GM12878 (cell line): Measurements from ENCODE around the gene BICC1. TPM values are rescaled to one million over a fixed set of nuclear protein-coding genes. Genes with fewer than 3 reads are reported as not detected.

Experiments
- ATAC-seq: fragments of 200-7000 bp; cut with Tn5 transposase; 3 replicates; pipeline ENCODE4 v1.9.1; 2020; ENCODE audit warnings: mild to moderate bottlenecking, moderate library complexity
- BruUV-seq: library from RNA; stranded (reverse); fragments of 400-500 nt; replicated peaks from 2 replicates; lab custom pipeline; 2021; lab: Mats Ljungman, UMichigan
- CTCF ChIA-PET: fragments of 300-600 bp; sonication (Branson Sonifier 250); formaldehyde crosslinking; extraction: SDS; loops from one replicate; lab custom pipeline; 2021; ENCODE audit warnings: inconsistent platforms; lab: Yijun Ruan, JAX
- POLR2A ChIA-PET: fragments of 350-600 bp; formaldehyde crosslinking; extraction: SDS; loops from one replicate; lab custom pipeline; 2021; ENCODE audit warnings: inconsistent platforms; lab: Charles Lee
- RAD21 ChIA-PET: fragments of 300-600 bp; sonication (Branson Sonifier 250); formaldehyde crosslinking; loops from one replicate; lab custom pipeline; 2023; ENCODE audit warnings: antibody characterized with exemption; ENCODE audit not compliant: unreplicated experiment; lab: Charles Lee
- SMC1A ChIA-PET: fragments of 300-600 bp; sonication (Branson Sonifier 250); formaldehyde crosslinking; loops from one replicate; lab custom pipeline; 2023; ENCODE audit not compliant: unreplicated experiment, uncharacterized antibody; lab: Charles Lee
- DNase-seq: peaks from one replicate; pipeline ENCODE4 v3.0.0-alpha.2; 2011; ENCODE audit warnings: low read depth, low spot score
- FAIRE-seq: peaks from 3 replicates; lab custom pipeline; 2011; peaks lifted over from hg19 to GRCh38; lab: Jason Lieb, UNC
- H2AFZ ChIP-seq: 2 replicates; pipeline ENCODE4 v1.6.0; 2011; ENCODE audit warnings: low read depth, low read length, control low read depth; ENCODE audit not compliant: control insufficient read depth
- H3K27ac ChIP-seq: 2 replicates; pipeline ENCODE4 v1.5.1; 2011; ENCODE audit warnings: control low read depth; ENCODE audit not compliant: control insufficient read depth, insufficient read depth
- H3K27me3 ChIP-seq, 2 experiments: replicated peaks in 1 of 2; 2 replicates each; pipeline versions ENCODE4 v1.6.0 to v1.6.1; 2011; ENCODE audit warnings: low read length in 1 of 2; ENCODE audit not compliant: control insufficient read depth in 2 of 2, insufficient read depth in 2 of 2
- H3K36me3 ChIP-seq, 2 experiments: 2 replicates each; pipeline ENCODE4 v1.5.1; 2011; ENCODE audit warnings: low read length in 1 of 2; ENCODE audit not compliant: control insufficient read depth in 2 of 2, insufficient read depth in 2 of 2
- H3K4me1 ChIP-seq: 2 replicates; pipeline ENCODE4 v1.6.1; 2011; ENCODE audit warnings: mild to moderate bottlenecking, low read length, moderate library complexity, mixed read lengths; ENCODE audit not compliant: control insufficient read depth, insufficient read depth
- H3K4me2 ChIP-seq: 2 replicates; pipeline ENCODE4 v1.6.0; 2011; ENCODE audit warnings: control low read depth; ENCODE audit not compliant: control insufficient read depth, insufficient read depth
- H3K4me3 ChIP-seq: fragments of 200-600 bp; sonication (generic); 2 replicates; pipeline ENCODE4 v1.5.1; 2016
- H3K79me2 ChIP-seq: 2 replicates; pipeline ENCODE4 v1.6.0; 2011; ENCODE audit warnings: low read length; ENCODE audit not compliant: control insufficient read depth, insufficient read depth
- H3K9ac ChIP-seq: 2 replicates; pipeline ENCODE4 v1.8.0; 2011; ENCODE audit warnings: low read length, control low read depth, mixed read lengths; ENCODE audit not compliant: control insufficient read depth, insufficient read depth
- H3K9me3 ChIP-seq: replicated peaks from 3 replicates; pipeline ENCODE4 v1.5.1; 2011; ENCODE audit warnings: mild to moderate bottlenecking, low read length; ENCODE audit not compliant: control insufficient read depth, insufficient read depth
- H4K20me1 ChIP-seq: 2 replicates; pipeline ENCODE4 v1.6.0; 2011; ENCODE audit not compliant: control insufficient read depth, insufficient read depth
- CHD4 ChIP-seq: fragments of 200-600 bp; sonication (generic); IDR thresholded peaks from 2 replicates; pipeline ENCODE4 v1.6.1; 2016; ENCODE audit warnings: mild to moderate bottlenecking
- FOXM1 ChIP-seq: IDR thresholded peaks from 2 replicates; pipeline ENCODE4 v1.6.1; 2012; ENCODE audit warnings: low read depth, mild to moderate bottlenecking, inconsistent platforms, low read length, moderate library complexity
- KDM1A ChIP-seq: fragments of 200-600 bp; sonication (generic); IDR thresholded peaks from 2 replicates; pipeline ENCODE4 v1.6.1; 2016; ENCODE audit warnings: borderline replicate concordance
- PAX8 ChIP-seq: fragments of 450-650 bp; IDR thresholded peaks from 2 replicates; pipeline ENCODE4 v1.6.1; 2017; ENCODE audit warnings: mild to moderate bottlenecking, moderate library complexity
- RAD51 ChIP-seq: fragments of 450-650 bp; IDR thresholded peaks from 2 replicates; pipeline ENCODE4 v1.6.1; 2016; ENCODE audit warnings: moderate library complexity, mild to moderate bottlenecking, inconsistent platforms
- RELA ChIP-seq: fragments of 450-650 bp; IDR thresholded peaks from 2 replicates; pipeline ENCODE4 v1.8.0; 2014; ENCODE audit warnings: borderline replicate concordance; ENCODE audit not compliant: partially characterized antibody
- SIN3A ChIP-seq: IDR thresholded peaks from 2 replicates; pipeline ENCODE4 v1.6.1; 2012; ENCODE audit warnings: low read depth, low read length, improper control_type of control experiment
- SP1 ChIP-seq: IDR thresholded peaks from one replicate; pipeline ENCODE4 v1.6.1; 2011; ENCODE audit warnings: low read depth, low read length
- SREBF1 ChIP-seq: IDR thresholded peaks from 2 replicates; pipeline ENCODE4 v1.6.1; 2012; ENCODE audit warnings: mild to moderate bottlenecking, low read length
- STAT3 ChIP-seq: IDR thresholded peaks from 2 replicates; pipeline ENCODE4 v1.6.1; 2011; ENCODE audit warnings: low read depth, low read length, improper control_type of control experiment
- TCF3 ChIP-seq: IDR thresholded peaks from 2 replicates; pipeline ENCODE4 v1.6.1; 2012; ENCODE audit warnings: low read depth, mild to moderate bottlenecking, low read length, borderline replicate concordance; ENCODE audit not compliant: insufficient read depth
- in situ Hi-C: fragments of 300-500 bp; cut with MboI; formaldehyde crosslinking; loops from 9 replicates; pipeline ENCODE4 v1.14.3; 2018; ENCODE audit warnings: mixed read lengths
- intact Hi-C: fragments of 100-400 bp; cut with micrococcal nuclease; formaldehyde crosslinking; loops from one replicate; pipeline ENCODE4 v1.14.2; 2022; ENCODE audit not compliant: unreplicated experiment
- polyA plus RNA-seq, 11 experiments: library from polyadenylated mRNA; depleted of rRNA in 4 of 11; unstranded in 6 of 11; stranded (reverse) in 5 of 11; fragments of >200 nt; fragmentation: Nextera tagmentation in 4 of 11; fragmentation: Illumina TruSeq in 1 of 11; extraction: Ambion mirVana in 4 of 11; extraction: Trizol in 1 of 11; gene quantifications; 1 replicate in 1 of 11; 2 replicates in 10 of 11; pipeline versions ENCODE4 v1.2.1 to v1.2.3, GENCODE V29; 2011 to 2016; ENCODE audit warnings: inconsistent platforms in 2 of 11, missing spikeins in 2 of 11, low read depth in 1 of 11
- total RNA-seq, 4 experiments: library from RNA; depleted of rRNA in 3 of 4; stranded (reverse); fragments of >200 nt in 3 of 4; fragmentation: Illumina TruSeq in 1 of 4; extraction: Trizol in 1 of 4; gene quantifications; 2 replicates each; pipeline versions ENCODE4 v1.2.1 to v1.2.3, GENCODE V29; 2013 to 2021
- TF ChIP-seq, protein P1 (sequence below): fragments of 450-650 bp; IDR thresholded peaks from 2 replicates; pipeline ENCODE4 v1.6.1; 2014; ENCODE audit warnings: mild to moderate bottlenecking
- TF ChIP-seq, protein P2 (sequence below): fragments of 450-650 bp; IDR thresholded peaks from 2 replicates; pipeline ENCODE4 v1.6.1; 2018; ENCODE audit warnings: mild to moderate bottlenecking, low read depth, moderate library complexity; ENCODE audit not compliant: partially characterized antibody
- TF ChIP-seq, protein P3 (sequence below), 3 experiments: IDR thresholded peaks in 2 of 3; conservative IDR thresholded peaks in 1 of 3; 2 replicates each; pipeline ENCODE4 v1.5.1; 2011; ENCODE audit warnings: low read depth in 3 of 3, low read length in 3 of 3, mild to moderate bottlenecking in 3 of 3, control low read depth in 2 of 3, moderate library complexity in 2 of 3, inconsistent platforms in 1 of 3, mixed read lengths in 1 of 3; ENCODE audit not compliant: control insufficient read depth in 2 of 3, insufficient read depth in 1 of 3; ENCODE audit errors: extremely low read depth in 1 of 3
- TF ChIP-seq, protein P4 (sequence below): fragments of 450-650 bp; IDR thresholded peaks from 2 replicates; pipeline ENCODE4 v1.6.1; 2017; ENCODE audit warnings: mild to moderate bottlenecking
- TF ChIP-seq, protein P5 (sequence below): fragments of 450-650 bp; IDR thresholded peaks from 2 replicates; pipeline ENCODE4 v1.6.1; 2017; ENCODE audit warnings: antibody characterized with exemption, mild to moderate bottlenecking, moderate library complexity

BICC1 gene
- total and polyA plus RNA-seq, 10 of the 15 experiments (the other 5 are each of a cell fraction or from before 2014, with no cell fraction given), result 0.01 to 0.10 (median 0.04) TPM; not detected in 5

DNA sequence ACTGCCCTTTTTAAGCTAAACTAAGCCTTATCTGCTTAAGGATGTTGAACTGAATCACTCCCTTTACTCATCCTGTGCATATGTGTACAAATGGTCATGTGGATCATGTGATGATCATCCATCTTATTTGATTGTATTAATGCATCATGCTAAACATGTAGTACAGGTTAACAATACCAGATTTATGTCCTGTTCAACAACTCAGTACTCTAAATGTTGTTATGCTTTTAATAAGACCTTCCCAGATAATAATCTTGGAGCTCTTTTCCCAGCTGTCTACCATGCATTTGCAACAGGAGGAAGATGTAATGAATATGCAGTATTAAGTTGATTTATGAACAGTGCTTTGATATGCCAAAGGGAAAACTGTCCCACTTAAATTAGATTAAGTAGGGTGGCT is 318.0 kb downstream of the BICC1 start:
- Histone ChIP-seq H4K20me1 (no peaks in the 10 kb centered on the region), H3K4me2 (no peak overlapping the region), H3K4me1 (no peaks in the 10 kb centered on the region), H3K4me3 (no peak overlapping the region), H3K79me2 (no peaks in the 10 kb centered on the region), H3K9me3 (no peaks in the 10 kb centered on the region), H3K9ac (no peak overlapping the region), H3K36me3 (no peaks in the 10 kb centered on the region), H3K27me3 (no peaks in the 10 kb centered on the region), H2AFZ (no peak overlapping the region), H3K27ac (no peak overlapping the region)
- BruUV-seq, result no TSS peak
- DNase-seq (no peak), FAIRE-seq (no peak), ATAC-seq (no peak)
- intact Hi-C loops (no loop called here), in situ Hi-C loops (no loop called here)
- CTCF ChIA-PET, result no interaction called here
- SMC1A ChIA-PET, result no interaction called here
- RAD21 ChIA-PET, result no interaction called here
- POLR2A ChIA-PET, result no interaction called here
- TF ChIP-seq KDM1A (no peak), TCF3 (no peak), FOXM1 (no peak), PAX8 (no peak), SREBF1 (no peak), RELA (no peak), STAT3 (no peak), SIN3A (no peak), CHD4 (no peak), SP1 (no peak), RAD51 (no peak)
- TF ChIP-seq, protein P1, sequence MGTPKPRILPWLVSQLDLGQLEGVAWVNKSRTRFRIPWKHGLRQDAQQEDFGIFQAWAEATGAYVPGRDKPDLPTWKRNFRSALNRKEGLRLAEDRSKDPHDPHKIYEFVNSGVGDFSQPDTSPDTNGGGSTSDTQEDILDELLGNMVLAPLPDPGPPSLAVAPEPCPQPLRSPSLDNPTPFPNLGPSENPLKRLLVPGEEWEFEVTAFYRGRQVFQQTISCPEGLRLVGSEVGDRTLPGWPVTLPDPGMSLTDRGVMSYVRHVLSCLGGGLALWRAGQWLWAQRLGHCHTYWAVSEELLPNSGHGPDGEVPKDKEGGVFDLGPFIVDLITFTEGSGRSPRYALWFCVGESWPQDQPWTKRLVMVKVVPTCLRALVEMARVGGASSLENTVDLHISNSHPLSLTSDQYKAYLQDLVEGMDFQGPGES, result no peak
- TF ChIP-seq, protein P2, sequence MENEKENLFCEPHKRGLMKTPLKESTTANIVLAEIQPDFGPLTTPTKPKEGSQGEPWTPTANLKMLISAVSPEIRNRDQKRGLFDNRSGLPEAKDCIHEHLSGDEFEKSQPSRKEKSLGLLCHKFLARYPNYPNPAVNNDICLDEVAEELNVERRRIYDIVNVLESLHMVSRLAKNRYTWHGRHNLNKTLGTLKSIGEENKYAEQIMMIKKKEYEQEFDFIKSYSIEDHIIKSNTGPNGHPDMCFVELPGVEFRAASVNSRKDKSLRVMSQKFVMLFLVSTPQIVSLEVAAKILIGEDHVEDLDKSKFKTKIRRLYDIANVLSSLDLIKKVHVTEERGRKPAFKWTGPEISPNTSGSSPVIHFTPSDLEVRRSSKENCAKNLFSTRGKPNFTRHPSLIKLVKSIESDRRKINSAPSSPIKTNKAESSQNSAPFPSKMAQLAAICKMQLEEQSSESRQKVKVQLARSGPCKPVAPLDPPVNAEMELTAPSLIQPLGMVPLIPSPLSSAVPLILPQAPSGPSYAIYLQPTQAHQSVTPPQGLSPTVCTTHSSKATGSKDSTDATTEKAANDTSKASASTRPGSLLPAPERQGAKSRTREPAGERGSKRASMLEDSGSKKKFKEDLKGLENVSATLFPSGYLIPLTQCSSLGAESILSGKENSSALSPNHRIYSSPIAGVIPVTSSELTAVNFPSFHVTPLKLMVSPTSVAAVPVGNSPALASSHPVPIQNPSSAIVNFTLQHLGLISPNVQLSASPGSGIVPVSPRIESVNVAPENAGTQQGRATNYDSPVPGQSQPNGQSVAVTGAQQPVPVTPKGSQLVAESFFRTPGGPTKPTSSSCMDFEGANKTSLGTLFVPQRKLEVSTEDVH, result no peak
- TF ChIP-seq, protein P3, sequence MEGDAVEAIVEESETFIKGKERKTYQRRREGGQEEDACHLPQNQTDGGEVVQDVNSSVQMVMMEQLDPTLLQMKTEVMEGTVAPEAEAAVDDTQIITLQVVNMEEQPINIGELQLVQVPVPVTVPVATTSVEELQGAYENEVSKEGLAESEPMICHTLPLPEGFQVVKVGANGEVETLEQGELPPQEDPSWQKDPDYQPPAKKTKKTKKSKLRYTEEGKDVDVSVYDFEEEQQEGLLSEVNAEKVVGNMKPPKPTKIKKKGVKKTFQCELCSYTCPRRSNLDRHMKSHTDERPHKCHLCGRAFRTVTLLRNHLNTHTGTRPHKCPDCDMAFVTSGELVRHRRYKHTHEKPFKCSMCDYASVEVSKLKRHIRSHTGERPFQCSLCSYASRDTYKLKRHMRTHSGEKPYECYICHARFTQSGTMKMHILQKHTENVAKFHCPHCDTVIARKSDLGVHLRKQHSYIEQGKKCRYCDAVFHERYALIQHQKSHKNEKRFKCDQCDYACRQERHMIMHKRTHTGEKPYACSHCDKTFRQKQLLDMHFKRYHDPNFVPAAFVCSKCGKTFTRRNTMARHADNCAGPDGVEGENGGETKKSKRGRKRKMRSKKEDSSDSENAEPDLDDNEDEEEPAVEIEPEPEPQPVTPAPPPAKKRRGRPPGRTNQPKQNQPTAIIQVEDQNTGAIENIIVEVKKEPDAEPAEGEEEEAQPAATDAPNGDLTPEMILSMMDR (IDR thresholded peaks at IDR 0.05 in 2 of 3, conservative IDR thresholded peaks at IDR 0.05 in 1 of 3; ENCODE audit: control insufficient read depth in 2 of 3, extremely low read depth in 1 of 3, insufficient read depth in 1 of 3, low read depth in 3 of 3, low read length in 3 of 3), result no peak
- TF ChIP-seq, protein P4, sequence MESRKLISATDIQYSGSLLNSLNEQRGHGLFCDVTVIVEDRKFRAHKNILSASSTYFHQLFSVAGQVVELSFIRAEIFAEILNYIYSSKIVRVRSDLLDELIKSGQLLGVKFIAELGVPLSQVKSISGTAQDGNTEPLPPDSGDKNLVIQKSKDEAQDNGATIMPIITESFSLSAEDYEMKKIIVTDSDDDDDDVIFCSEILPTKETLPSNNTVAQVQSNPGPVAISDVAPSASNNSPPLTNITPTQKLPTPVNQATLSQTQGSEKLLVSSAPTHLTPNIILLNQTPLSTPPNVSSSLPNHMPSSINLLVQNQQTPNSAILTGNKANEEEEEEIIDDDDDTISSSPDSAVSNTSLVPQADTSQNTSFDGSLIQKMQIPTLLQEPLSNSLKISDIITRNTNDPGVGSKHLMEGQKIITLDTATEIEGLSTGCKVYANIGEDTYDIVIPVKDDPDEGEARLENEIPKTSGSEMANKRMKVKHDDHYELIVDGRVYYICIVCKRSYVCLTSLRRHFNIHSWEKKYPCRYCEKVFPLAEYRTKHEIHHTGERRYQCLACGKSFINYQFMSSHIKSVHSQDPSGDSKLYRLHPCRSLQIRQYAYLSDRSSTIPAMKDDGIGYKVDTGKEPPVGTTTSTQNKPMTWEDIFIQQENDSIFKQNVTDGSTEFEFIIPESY, result no peak
- TF ChIP-seq, protein P5, sequence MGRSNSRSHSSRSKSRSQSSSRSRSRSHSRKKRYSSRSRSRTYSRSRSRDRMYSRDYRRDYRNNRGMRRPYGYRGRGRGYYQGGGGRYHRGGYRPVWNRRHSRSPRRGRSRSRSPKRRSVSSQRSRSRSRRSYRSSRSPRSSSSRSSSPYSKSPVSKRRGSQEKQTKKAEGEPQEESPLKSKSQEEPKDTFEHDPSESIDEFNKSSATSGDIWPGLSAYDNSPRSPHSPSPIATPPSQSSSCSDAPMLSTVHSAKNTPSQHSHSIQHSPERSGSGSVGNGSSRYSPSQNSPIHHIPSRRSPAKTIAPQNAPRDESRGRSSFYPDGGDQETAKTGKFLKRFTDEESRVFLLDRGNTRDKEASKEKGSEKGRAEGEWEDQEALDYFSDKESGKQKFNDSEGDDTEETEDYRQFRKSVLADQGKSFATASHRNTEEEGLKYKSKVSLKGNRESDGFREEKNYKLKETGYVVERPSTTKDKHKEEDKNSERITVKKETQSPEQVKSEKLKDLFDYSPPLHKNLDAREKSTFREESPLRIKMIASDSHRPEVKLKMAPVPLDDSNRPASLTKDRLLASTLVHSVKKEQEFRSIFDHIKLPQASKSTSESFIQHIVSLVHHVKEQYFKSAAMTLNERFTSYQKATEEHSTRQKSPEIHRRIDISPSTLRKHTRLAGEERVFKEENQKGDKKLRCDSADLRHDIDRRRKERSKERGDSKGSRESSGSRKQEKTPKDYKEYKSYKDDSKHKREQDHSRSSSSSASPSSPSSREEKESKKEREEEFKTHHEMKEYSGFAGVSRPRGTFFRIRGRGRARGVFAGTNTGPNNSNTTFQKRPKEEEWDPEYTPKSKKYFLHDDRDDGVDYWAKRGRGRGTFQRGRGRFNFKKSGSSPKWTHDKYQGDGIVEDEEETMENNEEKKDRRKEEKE, result no peak
